GM21423 (cell line): ENCODE results near the gene GLG1.
"Not testable (repeated sequence)": the region's sequence is repeated elsewhere in the genome, so short reads cannot be mapped to it uniquely, and the experiment has no call there.

Source experiments
- ATAC-seq: cut with Tn5 transposase; IDR thresholded peaks from one replicate; pipeline ENCODE4 v1.9.1; 2021; ENCODE audit warnings: mild to moderate bottlenecking, moderate library complexity; ENCODE audit not compliant: unreplicated experiment

GLG1 gene

DNA sequence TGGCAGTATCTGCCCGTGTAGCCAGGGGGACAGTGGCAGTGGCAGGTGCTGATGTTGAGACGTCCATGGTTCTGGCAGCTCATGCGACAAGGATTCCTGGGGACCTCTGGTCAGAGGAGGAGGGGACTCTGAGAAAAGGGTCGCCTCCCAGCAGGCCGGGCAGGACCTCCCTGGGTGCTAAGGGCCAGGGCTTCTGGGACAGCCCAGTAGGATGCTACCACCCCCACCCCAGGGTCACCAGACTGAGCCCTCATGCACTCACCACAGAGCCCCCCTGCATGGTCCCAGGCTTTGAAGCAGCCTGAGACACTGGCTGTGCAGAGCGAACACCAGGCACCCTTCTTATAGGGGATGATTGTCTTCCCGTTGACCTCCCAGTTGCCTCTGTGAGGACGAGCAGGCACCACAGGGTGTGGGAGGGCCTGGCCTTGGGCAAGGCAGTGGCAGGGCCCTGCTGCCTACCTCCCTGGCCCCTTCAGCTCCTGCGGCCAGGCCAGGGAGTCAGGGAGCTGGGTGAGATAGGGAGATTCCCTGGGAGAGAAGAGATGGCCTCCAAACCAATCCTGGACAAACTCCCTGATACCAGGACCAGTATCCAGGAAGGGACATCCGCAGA lies 194.0 kb downstream of the GLG1 start:
- not testable (repeated sequence) for ATAC-seq

DNA sequence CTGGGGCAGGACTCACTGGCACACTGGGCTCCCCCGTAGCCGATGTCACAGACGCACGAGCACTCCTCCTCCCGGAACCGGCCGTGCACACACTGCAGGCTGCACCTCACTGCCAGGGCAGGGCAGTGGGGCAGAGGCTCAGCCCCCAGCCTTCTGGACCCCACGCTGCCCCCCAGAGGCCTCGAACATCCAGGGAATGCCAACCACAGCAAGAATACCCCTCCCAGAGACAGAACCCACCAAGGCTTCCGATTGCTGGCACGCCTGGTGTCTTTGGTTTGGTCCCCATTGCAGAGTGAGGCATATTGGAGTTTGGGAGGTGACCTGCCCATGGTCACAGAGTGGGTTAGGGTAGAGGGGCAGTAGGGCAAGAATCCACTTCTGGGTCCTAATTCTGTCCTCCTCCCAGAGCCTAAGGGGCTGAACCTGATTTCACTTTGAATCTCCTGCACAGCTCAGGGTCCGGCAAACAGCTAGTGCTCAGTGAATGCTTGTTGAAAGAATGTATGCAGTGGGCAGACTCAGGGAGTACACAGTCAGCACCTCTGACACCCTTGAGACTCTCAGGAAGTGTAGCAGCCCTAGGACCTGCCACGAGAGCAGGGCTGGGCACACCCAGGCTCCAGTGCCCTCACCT lies 194.7 kb downstream of the GLG1 start:
- ATAC-seq, result not testable (repeated sequence)

DNA sequence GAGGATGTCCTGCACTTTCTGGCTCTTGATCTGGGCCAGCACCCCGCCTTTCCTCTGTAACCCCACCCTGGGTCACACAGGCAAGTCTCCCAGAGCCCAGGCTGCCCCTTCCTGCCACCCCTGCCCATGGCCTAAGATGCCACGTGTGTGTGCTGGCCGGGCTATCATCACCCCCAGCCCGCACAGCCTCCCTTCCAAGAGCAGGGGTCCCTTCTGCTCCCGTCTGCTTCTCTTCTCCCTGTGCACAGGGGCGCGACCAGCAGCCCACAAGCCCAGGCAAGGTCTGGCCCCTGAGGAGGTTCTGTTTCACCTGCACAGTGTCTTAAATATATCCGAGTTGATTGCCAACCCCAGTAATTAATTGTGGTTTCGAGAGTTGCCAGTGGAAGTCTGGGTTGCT lies 195.9 kb downstream of the GLG1 start:
- ATAC-seq, result not testable (repeated sequence)

DNA sequence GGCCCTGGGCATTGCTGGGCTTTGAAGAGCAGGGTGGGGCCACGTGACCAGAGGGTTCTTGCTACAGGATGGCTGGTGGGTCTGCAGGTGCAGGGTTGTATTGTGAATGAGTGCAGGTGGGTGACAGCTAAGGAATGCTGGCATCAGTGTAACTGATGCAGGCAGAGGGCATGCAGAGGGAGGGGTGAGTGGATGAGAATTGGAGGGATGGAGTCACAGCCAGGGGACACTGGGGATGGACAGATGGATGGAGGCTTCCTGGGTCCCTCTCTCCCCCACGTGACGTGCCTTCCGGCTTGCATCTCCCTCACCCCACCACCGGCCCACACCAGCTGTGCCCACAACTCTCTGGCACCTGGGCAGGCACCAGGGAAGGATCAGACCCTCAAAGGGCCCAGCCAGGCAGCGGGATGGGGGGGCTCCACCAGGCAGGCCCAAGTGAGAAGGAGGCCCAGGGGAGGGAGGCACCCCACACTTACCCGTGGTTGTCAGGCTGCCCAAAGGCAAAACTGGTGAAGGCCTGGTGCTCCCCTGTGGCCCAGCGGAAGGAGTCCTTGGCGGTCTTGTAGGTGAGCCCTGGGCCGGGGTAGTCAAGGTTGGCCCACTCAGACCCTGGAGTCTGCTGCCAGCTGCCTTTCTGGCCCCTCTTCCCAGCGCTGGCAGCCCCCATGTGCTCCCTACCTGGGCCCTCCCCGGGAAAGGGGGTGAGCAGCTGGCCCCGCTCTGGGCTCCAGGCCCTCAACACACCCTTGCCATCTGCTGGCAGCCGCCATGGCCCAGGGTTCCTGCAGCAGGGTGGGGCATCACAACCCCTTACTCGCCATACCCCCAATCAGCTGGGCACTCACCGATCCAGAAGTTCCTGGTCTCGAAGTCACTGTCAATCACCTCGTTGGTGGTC lies 196.6 kb downstream of the GLG1 start:
- not testable (repeated sequence) for ATAC-seq

DNA sequence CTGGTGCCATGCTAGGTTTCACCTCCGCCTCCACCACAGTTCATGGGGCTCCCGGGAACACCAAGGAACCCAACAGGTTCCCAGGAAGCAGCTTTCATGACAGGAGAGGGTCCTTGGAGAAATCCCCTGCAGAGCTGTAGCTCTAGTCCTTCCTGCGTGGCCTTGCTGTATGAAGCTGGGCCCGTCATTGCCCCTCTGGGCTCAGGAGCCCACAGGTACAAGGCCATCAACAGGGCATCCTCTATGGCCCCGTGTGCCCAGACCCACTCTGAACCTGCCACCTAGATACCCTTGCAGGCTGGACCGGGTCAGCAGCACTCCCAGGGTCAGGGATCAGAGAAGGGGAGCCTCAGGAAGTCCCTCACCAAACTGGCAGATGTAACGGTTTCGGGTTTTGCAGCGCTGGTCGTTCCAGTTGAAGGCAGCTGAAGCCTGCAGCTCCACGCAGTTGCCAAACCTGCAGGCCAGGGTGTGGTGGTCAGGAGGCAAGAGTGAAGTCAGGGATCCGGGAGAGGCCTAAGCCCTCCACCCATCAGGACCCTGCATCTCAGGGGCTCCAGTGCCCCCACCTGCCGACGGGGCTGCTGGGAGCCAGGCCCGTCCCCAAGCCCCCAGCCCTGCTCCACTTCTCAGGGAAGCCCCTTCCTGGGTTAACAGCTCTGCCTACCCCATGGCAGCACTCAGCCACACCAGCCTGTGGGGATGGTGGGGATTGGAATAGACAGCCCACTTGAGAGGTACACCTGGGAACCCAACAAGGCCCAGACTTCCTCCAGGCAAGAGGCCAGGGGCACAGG lies 197.5 kb downstream of the GLG1 start:
- ATAC-seq, result not testable (repeated sequence)

DNA sequence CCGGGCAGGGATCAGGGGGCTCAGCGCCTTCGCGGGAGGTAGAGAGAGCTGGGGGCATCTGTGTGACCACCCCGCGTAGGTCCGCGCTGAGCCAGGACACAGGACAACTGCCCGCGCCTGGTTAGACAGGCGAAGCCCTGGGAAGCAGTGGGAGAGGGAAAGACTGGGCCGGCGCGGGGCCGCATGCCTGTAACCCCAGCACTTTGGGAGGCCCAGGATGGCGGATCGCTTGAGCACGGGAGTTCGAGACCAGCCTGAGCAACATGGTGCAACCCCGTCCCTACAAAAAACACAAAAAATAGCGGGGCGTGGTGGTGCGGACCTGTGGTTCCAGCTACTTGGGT lies 199.6 kb downstream of the GLG1 start:
- ATAC-seq, result not testable (repeated sequence)

DNA sequence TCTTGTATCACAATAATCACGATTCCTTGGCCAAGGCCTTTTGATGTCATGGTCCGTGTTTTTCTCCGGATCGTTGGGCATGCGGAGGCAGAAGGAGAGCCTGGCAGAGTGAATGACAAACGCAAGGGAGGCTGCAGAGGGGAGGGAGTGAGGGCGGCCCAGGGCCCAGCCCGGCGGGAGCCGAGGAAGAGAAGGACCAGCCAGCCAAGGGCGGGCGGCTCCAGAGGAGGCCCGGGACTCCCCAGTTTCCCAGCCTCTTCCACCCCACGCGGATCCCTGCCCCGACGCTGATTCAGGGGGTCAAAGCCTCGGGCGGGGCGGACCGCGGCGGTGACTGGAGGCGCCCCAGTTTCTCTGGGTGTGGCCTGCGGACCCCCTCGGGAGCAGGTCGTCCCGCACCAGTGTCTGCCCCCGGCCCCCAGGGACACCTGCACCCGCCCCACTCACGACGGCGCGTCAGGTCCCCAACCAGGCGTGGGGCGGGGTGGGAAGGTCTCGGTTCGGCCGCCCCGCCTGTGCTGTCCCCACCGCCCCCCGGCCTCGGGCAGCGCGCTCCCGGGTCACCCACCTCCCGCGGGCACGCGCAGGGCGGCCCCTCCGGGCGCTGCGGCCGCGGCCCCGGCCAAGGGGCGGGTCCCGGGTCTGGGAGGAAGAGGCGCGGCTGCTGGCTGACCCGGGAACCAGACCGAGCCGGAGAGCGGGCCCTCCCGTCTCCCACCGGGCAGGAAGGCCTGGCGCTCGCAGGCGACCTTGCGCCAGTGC lies 200.1 kb downstream of the GLG1 start:
- not testable (repeated sequence) for ATAC-seq

DNA sequence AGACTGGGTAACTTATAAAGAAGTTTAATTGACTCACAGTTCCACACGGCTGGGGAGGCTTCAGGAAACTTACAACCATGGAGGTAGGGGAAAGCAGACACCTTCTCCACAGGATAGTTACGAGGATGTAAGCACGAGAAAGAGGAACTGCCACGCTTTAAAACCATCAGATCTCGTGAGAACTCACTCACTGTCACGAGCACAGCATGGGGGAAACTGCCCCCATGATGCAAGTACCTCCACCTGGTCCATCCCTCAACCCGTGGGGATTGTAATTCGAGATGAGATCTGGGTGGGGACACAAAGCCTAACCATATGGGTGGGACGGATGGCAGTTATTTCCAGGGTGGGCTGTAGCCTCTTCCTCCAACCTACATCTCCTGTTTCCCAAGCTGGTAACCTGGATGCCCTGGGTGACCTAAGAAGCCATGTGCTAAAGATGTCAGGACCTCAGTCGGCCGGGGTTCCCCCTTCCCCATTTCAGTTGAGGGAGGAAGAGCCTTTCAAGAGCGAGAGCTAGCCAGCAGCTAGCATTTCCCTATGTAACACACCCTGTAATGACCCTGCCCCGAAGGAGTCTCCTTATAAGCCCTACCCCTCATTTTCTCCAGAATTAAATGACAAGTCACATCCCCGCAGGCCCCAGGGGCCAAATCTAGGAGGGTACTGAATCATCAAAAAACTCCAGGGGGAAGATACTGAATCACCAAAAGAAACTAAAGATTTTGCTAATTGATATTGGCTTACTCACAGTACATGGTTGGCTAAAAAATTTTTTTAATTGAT lies 202.6 kb downstream of the GLG1 start:
- ATAC-seq, result not testable (repeated sequence)

DNA sequence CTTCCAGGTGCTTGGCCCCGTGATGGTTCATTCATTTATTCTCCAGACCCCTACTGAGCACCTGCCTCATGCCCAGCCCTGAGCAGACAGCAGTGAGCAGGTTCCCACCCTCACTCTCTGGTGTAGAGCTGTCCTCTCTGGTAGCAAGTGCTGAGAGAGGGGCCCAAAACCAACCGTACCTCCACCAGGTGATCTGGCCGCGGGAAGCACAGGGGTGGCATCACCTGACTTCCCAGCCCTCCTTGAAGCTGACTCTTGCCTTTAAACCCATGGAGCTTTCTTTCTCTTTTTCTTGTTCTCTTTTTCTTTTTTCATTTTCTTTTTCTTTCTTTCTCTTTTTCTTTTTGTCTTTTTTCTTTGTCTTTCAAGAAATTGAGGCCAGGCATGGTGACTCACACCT lies 206.7 kb downstream of the GLG1 start:
- ATAC-seq, result not testable (repeated sequence)

DNA sequence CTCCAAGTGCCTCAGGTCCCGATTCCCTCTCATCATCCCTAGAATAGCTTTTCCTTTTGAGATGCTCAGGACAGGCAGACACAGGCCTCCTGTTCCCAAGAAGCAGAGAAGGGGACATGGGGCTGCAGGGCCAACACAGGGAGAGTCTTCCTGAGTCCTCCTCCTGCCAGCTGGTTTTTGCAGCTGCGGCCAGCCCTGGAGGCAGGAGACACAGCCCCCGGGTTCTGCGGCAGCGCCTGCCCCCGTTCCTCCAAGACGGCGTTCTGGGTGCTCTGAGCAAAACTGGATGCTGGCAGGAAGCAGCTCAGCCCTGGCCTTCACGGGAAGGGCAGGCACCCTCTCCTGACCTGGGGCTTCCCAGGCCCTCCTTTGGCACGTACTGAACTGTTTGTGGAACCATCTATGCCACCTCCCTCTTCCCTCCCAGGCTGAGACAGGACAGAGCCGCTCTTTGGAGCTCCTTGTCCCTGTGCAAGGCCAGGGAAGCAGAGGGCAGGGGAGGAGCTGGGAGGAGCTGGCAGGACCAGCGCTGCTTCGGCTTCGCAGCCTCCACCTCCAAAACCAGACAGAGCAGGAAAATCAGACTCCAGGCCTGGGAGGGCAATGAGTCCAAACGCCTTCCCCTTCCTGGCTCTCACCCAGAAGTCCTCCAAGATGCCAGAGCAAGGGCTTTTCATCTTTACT lies 208.6 kb downstream of the GLG1 start:
- ATAC-seq, result not testable (repeated sequence)
